ENCODE data around the gene RHNO1. TPM values are rescaled to one million over a fixed set of nuclear protein-coding genes. Genes with fewer than 3 reads are reported as not detected.
A peak's percentile ranks its signal among the peaks of the same experiment; 100 is the strongest.

Gene RHNO1
- total RNA-seq = 10 to 100 TPM; 64.9 to 70.0 TPM
- 70.6 TPM for polyA plus RNA-seq (2013, experiment 1 of 2)
- polyA plus RNA-seq (2013, experiment 2 of 2) = 67.4 TPM
- long read RNA-seq, experiment 1, transcript RHNO1-204 (3 exons, 1,870 nt) = major isoform, 14 of 31 reads
- long read RNA-seq, experiment 1, transcript RHNO1-210 (1 exons, 1,008 nt) = minor isoform, 7 of 31 reads
- long read RNA-seq, experiment 1, partial matches to known transcripts = 6 of 31 reads
- long read RNA-seq, experiment 1, other reads (novel, unspliced or antisense) = 0 of 31 reads
- long read RNA-seq, experiment 2, transcript RHNO1-204 (3 exons, 1,870 nt) = major isoform, 62 of 73 reads
- long read RNA-seq, experiment 2, transcript RHNO1-203 (2 exons, 1,605 nt) = minor isoform, 6 of 73 reads
- long read RNA-seq, experiment 2, partial matches to known transcripts = 2 of 73 reads
- long read RNA-seq, experiment 2, other reads (novel, unspliced or antisense) = 0 of 73 reads
- long read RNA-seq, experiment 3, transcript RHNO1-204 (3 exons, 1,870 nt) = major isoform, 176 of 231 reads
- long read RNA-seq, experiment 3, transcript RHNO1-202 (3 exons, 1,655 nt) = minor isoform, 11 of 231 reads
- long read RNA-seq, experiment 3, transcript RHNO1-203 (2 exons, 1,605 nt) = minor isoform, 26 of 231 reads
- long read RNA-seq, experiment 3, partial matches to known transcripts = 9 of 231 reads
- long read RNA-seq, experiment 3, other reads (novel, unspliced or antisense) = 2 of 231 reads
- long read RNA-seq, experiment 4, transcript RHNO1-204 (3 exons, 1,870 nt) = major isoform, 40 of 52 reads
- long read RNA-seq, experiment 4, transcript RHNO1-203 (2 exons, 1,605 nt) = minor isoform, 8 of 52 reads
- long read RNA-seq, experiment 4, partial matches to known transcripts = 0 of 52 reads
- long read RNA-seq, experiment 4, other reads (novel, unspliced or antisense) = 1 of 52 reads

GRCh38 chr12:2877047-2877952, at the start of gene RHNO1, which contains the start of gene FOXM1:
RHNO1 (plus strand) TSS chr12:2877223; CDS start chr12:2885367, 8,144 bp downstream.
FOXM1 (minus strand) TSS chr12:2877174; CDS start chr12:2874478, 2,696 bp downstream.
- Mint-ChIP-seq H3K4me1 (peaks cover 25% of the 10 kb centered on the region), H3K9me3 (no peaks in the 10 kb centered on the region), H3K4me3 (peak within 1 kb of the TSS; percentile 94), H3K36me3 (ENCODE audit: low read depth) (peaks cover 37% of the 10 kb centered on the region), H3K27ac (peak within 1 kb of the TSS; percentile 98), H3K27me3 (ENCODE audit: insufficient read depth) (no peaks in the 10 kb centered on the region)
- peak; percentile 99 for DNase-seq
- Histone ChIP-seq H3K27me3 (ENCODE audit: control insufficient read depth, insufficient read depth, low read length, poor library complexity, severe bottlenecking) (no peaks in the 10 kb centered on the region), H3K36me3 (ENCODE audit: control insufficient read depth, insufficient read depth, low read length) (peaks cover 27% of the 10 kb centered on the region), H3K9ac (ENCODE audit: extremely low read depth, low read length, poor library complexity, severe bottlenecking) (peak within 1 kb of the TSS; percentile 90), H3K9me3 (ENCODE audit: control insufficient read depth, low read length) (no peaks in the 10 kb centered on the region), H3K4me1 (ENCODE audit: control insufficient read depth, insufficient read depth, low read length) (no peaks in the 10 kb centered on the region), H3K27ac (ENCODE audit: low read depth, low read length) (peak within 1 kb of the TSS; percentile 81), H3K4me3 (ENCODE audit: low read length) (peak within 1 kb of the TSS; percentile 91)
- WGBS, 2 experiments (ENCODE audit: insufficient coverage in 1 of 2, insufficient read length in 1 of 2) = 1 to 3% methylated on average over 25 to 70 of the region's 70 CpGs
- peak; percentile 50 for TF ChIP-seq CTCF (conservative IDR thresholded peaks at IDR 0.05)

- no peaks in the 10 kb centered on the region for H3K9me3 Mint-ChIP-seq
- Histone ChIP-seq H3K4me3 (ENCODE audit: low read length) (no peak overlapping the region), H3K27ac (ENCODE audit: low read depth, low read length) (no peak overlapping the region), H3K27me3 (ENCODE audit: control insufficient read depth, insufficient read depth, low read length, poor library complexity, severe bottlenecking) (no peaks in the 10 kb centered on the region), H3K36me3 (ENCODE audit: control insufficient read depth, insufficient read depth, low read length) (peaks cover 36% of the 10 kb centered on the region), H3K9me3 (ENCODE audit: control insufficient read depth, low read length) (no peaks in the 10 kb centered on the region), H3K4me1 (ENCODE audit: control insufficient read depth, insufficient read depth, low read length) (peaks cover 9% of the 10 kb centered on the region), H3K9ac (ENCODE audit: extremely low read depth, low read length, poor library complexity, severe bottlenecking) (no peak overlapping the region)
- H3K27ac Mint-ChIP-seq = no peak overlapping the region
- no peak for DNase-seq
- H3K36me3 Mint-ChIP-seq (ENCODE audit: low read depth) = peaks cover 51% of the 10 kb centered on the region
- no peak for TF ChIP-seq CTCF (conservative IDR thresholded peaks at IDR 0.05)
- 100% methylated on average over 3 to 5 of the region's 6 CpGs for WGBS, 2 experiments (ENCODE audit: insufficient coverage in 1 of 2, insufficient read length in 1 of 2)
- H3K27me3 Mint-ChIP-seq (ENCODE audit: insufficient read depth) = no peaks in the 10 kb centered on the region
- no peak overlapping the region for H3K4me3 Mint-ChIP-seq
- H3K4me1 Mint-ChIP-seq = peaks cover 31% of the 10 kb centered on the region
These were observed 47.7 kb upstream of the RHNO1 start for GRCh38 chr12:2829275-2829674.
